Prostate gland (tissue), 2 donors: ENCODE data around the gene NEGR1.

Source experiments
- POLR2AphosphoS5 ChIP-seq: sonication (generic); formaldehyde crosslinking; IDR thresholded peaks from one replicate; pipeline ENCODE4 v1.6.1; 2017; ENCODE audit warnings: antibody characterized with exemption
- TF ChIP-seq, protein P1 (sequence below), 4 experiments: fragments of 200-600 bp in 2 of 4; fragments of 450-650 bp in 2 of 4; sonication (generic) in 2 of 4; IDR thresholded peaks; 1 replicate in 3 of 4; 2 replicates in 1 of 4; pipeline ENCODE4 v1.5.1; 2016 to 2019; ENCODE audit warnings: antibody characterized with exemption in 4 of 4, mild to moderate bottlenecking in 2 of 4, moderate library complexity in 2 of 4

DNA sequence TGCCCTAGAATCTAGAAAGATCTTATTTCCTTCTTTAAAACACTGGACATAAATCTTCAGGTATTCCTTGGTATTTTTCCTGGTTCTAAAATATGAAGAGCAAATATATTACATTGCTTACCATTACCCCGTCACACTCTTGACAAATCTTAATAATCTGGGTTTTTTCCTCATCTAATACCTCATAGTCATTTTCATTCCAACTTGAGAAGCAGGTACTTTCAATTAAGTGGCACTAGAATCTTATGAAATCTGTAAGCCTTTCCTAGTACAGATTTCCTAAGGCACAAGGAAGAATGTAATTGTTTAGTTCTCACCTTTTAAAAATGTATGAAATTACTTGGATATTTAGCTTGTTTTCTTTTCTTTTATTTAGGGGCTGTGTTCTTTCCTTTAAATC, 720.0 kb downstream of the NEGR1 start:
- TF ChIP-seq, protein P1, sequence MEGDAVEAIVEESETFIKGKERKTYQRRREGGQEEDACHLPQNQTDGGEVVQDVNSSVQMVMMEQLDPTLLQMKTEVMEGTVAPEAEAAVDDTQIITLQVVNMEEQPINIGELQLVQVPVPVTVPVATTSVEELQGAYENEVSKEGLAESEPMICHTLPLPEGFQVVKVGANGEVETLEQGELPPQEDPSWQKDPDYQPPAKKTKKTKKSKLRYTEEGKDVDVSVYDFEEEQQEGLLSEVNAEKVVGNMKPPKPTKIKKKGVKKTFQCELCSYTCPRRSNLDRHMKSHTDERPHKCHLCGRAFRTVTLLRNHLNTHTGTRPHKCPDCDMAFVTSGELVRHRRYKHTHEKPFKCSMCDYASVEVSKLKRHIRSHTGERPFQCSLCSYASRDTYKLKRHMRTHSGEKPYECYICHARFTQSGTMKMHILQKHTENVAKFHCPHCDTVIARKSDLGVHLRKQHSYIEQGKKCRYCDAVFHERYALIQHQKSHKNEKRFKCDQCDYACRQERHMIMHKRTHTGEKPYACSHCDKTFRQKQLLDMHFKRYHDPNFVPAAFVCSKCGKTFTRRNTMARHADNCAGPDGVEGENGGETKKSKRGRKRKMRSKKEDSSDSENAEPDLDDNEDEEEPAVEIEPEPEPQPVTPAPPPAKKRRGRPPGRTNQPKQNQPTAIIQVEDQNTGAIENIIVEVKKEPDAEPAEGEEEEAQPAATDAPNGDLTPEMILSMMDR (IDR thresholded peaks at IDR 0.05): no peak
- no peak for TF ChIP-seq POLR2AphosphoS5
